Natural killer cell (primary cell): Measurements from ENCODE around the gene ELOVL3. TPM values are rescaled to one million over a fixed set of nuclear protein-coding genes. Genes with fewer than 3 reads are reported as not detected.

Source experiments
- ATAC-seq, 3 donors: fragments of 150-1000 bp in 2 of 3; fragments of 200-7000 bp in 1 of 3; cut with Tn5 transposase; 1 replicate in 1 of 3; 2 replicates in 2 of 3; pipeline ENCODE4 v1.10.0; 2021; ENCODE audit warnings: mild to moderate bottlenecking in 2 of 3, moderate library complexity in 2 of 3
- DNase-seq, 2 donors: peaks; one replicate each; pipeline versions ENCODE4 v3.0.0 to v3.0.0-alpha.2; 2013 to 2021; ENCODE audit warnings: mixed read lengths in 1 of 2
- H3K27ac ChIP-seq: one replicate; pipeline ENCODE4 v1.5.1; 2013; ENCODE audit warnings: mild to moderate bottlenecking, low read length
- H3K27me3 ChIP-seq: one replicate; pipeline ENCODE4 v1.6.1; 2013; ENCODE audit warnings: low read length; ENCODE audit not compliant: control insufficient read depth, insufficient read depth
- H3K36me3 ChIP-seq: one replicate; pipeline ENCODE4 v1.6.1; 2013; ENCODE audit warnings: low read length; ENCODE audit not compliant: control insufficient read depth, insufficient read depth
- H3K4me1 ChIP-seq: one replicate; pipeline ENCODE4 v1.6.1; 2013; ENCODE audit warnings: low read length; ENCODE audit not compliant: control insufficient read depth, insufficient read depth
- H3K4me3 ChIP-seq: one replicate; pipeline ENCODE4 v1.5.1; 2013; ENCODE audit warnings: low read length
- H3K9me3 ChIP-seq: one replicate; pipeline ENCODE4 v1.6.1; 2013; ENCODE audit warnings: low read length; ENCODE audit not compliant: control insufficient read depth, insufficient read depth
- H3K27ac Mint-ChIP-seq, 2 donors: one replicate each; pipeline ENCODE4 v1.8.0; 2022; ENCODE audit warnings: mild to moderate bottlenecking in 2 of 2, mixed read lengths in 2 of 2, moderate library complexity in 1 of 2
- H3K27me3 Mint-ChIP-seq, 2 donors: one replicate each; pipeline ENCODE4 v1.8.0; 2022; ENCODE audit warnings: low read depth in 2 of 2, mixed read lengths in 2 of 2
- H3K36me3 Mint-ChIP-seq: one replicate; pipeline ENCODE4 v1.8.0; 2022; ENCODE audit warnings: mixed read lengths
- H3K4me1 Mint-ChIP-seq, 2 donors: one replicate each; pipeline ENCODE4 v1.8.0; 2022; ENCODE audit warnings: mixed read lengths in 2 of 2
- H3K4me3 Mint-ChIP-seq: one replicate; pipeline ENCODE4 v1.8.0; 2022; ENCODE audit warnings: mild to moderate bottlenecking, moderate library complexity, mixed read lengths
- H3K9me3 Mint-ChIP-seq, 2 donors: one replicate each; pipeline ENCODE4 v1.8.0; 2022; ENCODE audit warnings: mixed read lengths in 2 of 2
- CTCF ChIP-seq: fragments of 200-600 bp; IDR thresholded peaks from one replicate; pipeline ENCODE4 v1.8.0; 2022; ENCODE audit warnings: antibody characterized with exemption
- WGBS: methylation state at CpG from one replicate; pipeline ENCODE4 v1.1.7; 2013; ENCODE audit warnings: missing lambda C conversion rate; ENCODE audit not compliant: insufficient coverage; 5-methylcytosine and 5-hydroxymethylcytosine counted together
- intact Hi-C: fragments of 100-400 bp; cut with micrococcal nuclease; formaldehyde crosslinking; loops from one replicate; pipeline ENCODE4 v1.14.2; 2022
- total RNA-seq, 4 donors: library from RNA; stranded (reverse); fragments of 120-200 nt in 1 of 4; gene quantifications; one replicate each; pipeline versions ENCODE4 v1.2.3 to v1.2.4, GENCODE V29; 2013 to 2022

Gene ELOVL3
- total RNA-seq, 3 donors from 2014 or later (not counting 1 experiment from before 2014, with no cell fraction given) = not detected

GRCh38 chr10:102241032-102241443 lies 14.9 kb downstream of the ELOVL3 start:
- no peak for TF ChIP-seq CTCF
- peaks cover 15% of the 10 kb centered on the region for H3K27me3 ChIP-seq
- intact Hi-C loops = loop anchor here (10.0 kb wide), 1 partner anchor 404 kb away; the partner anchor contains the start of gene TRIM8

DNA sequence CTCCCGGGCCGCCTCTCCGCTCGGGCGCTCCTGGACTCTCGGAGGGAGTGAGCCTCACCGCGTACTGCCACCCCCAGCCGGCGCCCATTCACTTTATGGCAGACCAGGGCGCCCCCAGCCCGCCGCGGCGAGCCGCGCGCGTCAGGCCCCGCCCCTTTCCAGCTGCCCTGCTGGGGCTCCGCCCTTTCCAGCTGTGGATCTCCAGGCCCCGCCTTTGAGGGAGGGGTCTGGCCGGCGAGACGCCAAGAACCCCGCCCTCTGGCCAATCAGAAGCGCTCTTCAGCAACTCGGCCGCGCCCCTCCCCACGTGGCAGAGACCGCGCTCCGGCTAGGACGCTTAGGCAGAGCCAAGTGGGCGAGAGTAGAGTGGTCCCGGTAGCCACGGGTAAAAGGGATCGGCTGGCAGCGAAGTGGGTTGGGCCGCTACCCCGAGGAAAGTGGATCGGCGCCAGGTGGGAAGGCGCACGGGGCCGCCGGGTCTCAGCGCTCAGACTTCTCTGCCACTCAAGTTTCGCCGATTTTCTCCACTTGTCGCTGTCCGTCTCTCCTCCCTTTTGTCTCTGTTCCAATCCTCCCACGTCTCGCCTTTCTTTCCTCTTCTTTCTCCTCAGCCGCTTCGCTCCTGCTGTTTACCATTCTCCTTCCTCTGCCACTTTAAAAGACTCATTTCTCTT lies 15.5 kb downstream of the ELOVL3 start, which contains the start of gene PITX3:
Gene PITX3 (minus strand): TSS at position 69 of the 674 bp plus-strand sequence. CDS start 9,432 bp downstream, outside the sequence.
- DNase-seq (peak; percentile 87 to 95), ATAC-seq (peak; percentile 67 to 76 (median 69))
- H3K4me1 ChIP-seq = peaks cover 31% of the 10 kb centered on the region
- 3% methylated on average over 57 of the region's 57 CpGs for WGBS
- H3K4me1 Mint-ChIP-seq = peaks cover 32 to 42% of the 10 kb centered on the region in 2 donors
- peak within 1 kb of the TSS; percentile 37 for H3K4me3 ChIP-seq
- H3K27me3 ChIP-seq = peaks cover 15% of the 10 kb centered on the region
- no peaks in the 10 kb centered on the region for H3K9me3 Mint-ChIP-seq
- TF ChIP-seq CTCF = no peak
- H3K36me3 ChIP-seq = no peaks in the 10 kb centered on the region
- no peak within 1 kb of the TSS for H3K27ac ChIP-seq
- intact Hi-C loops = loop anchor here (10.0 kb wide), 1 partner anchor 403 kb away; the partner anchor contains the start of gene TRIM8
- no peaks in the 10 kb centered on the region for H3K9me3 ChIP-seq
- H3K27me3 Mint-ChIP-seq = peaks cover 23 to 44% of the 10 kb centered on the region in 2 donors
- H3K36me3 Mint-ChIP-seq = no peaks in the 10 kb centered on the region
- peak within 1 kb of the TSS in 1 of 2 donors; percentile 9 for H3K27ac Mint-ChIP-seq
- peak within 1 kb of the TSS; percentile 81 for H3K4me3 Mint-ChIP-seq

More at GRCh38 chr10:102241032-102241443, 14.9 kb downstream of the ELOVL3 start:
- ATAC-seq = no peak
- H3K27ac Mint-ChIP-seq = peak overlapping the region in 1 of 2 donors; percentile 9
- WGBS = 5% methylated on average over 20 of the region's 20 CpGs
- Histone ChIP-seq H3K9me3 (no peaks in the 10 kb centered on the region), H3K27ac (no peak overlapping the region), H3K4me3 (no peak overlapping the region), H3K4me1 (peaks cover 29% of the 10 kb centered on the region), H3K36me3 (no peaks in the 10 kb centered on the region)
- H3K27me3 Mint-ChIP-seq = peaks cover 29 to 49% of the 10 kb centered on the region in 2 donors
- H3K4me1 Mint-ChIP-seq = peaks cover 26 to 37% of the 10 kb centered on the region in 2 donors
- H3K9me3 Mint-ChIP-seq = no peaks in the 10 kb centered on the region
- no peaks in the 10 kb centered on the region for H3K36me3 Mint-ChIP-seq
- H3K4me3 Mint-ChIP-seq = peak overlapping the region; percentile 81
- peak in 1 of 2 donors; percentile 28 for DNase-seq

DNA sequence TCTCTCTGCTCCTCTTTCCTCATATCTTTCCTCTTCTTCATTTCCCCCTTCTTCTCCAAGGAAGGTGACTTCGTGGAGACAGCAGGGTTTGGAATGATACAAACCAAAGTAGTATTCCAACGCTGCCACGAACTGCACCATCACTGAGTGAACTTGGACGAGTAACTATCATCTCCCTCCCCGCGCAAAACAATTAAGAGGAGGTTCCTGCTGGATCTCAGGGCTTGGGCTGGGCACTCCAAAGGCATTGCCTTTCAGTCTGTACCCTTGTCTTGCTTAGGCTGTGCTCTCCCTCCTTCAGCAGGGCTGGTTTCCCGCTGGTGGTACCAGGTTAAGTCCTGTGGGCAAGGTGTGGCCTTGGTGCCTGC lies 16.0 kb downstream of the ELOVL3 start:
- Histone ChIP-seq H3K27me3 (peaks cover 15% of the 10 kb centered on the region), H3K27ac (no peak overlapping the region), H3K4me1 (peaks cover 31% of the 10 kb centered on the region), H3K9me3 (no peaks in the 10 kb centered on the region), H3K4me3 (peak overlapping the region; percentile 37), H3K36me3 (no peaks in the 10 kb centered on the region)
- DNase-seq = no peak
- Mint-ChIP-seq H3K4me3 (peak overlapping the region; percentile 81), H3K27me3 (peaks cover 18 to 39% of the 10 kb centered on the region in 2 donors), H3K27ac (peak overlapping the region in 1 of 2 donors; percentile 9), H3K9me3 (no peaks in the 10 kb centered on the region), H3K4me1 (peaks cover 37 to 48% of the 10 kb centered on the region in 2 donors), H3K36me3 (no peaks in the 10 kb centered on the region)
- no peak for TF ChIP-seq CTCF
- intact Hi-C loops = loop anchor here (10.0 kb wide), 1 partner anchor 403 kb away; the partner anchor contains the start of gene TRIM8
- 36% methylated on average over 7 of the region's 7 CpGs for WGBS
- no peak for ATAC-seq
